MCF 10A (cell line): ENCODE measurements around the gene MYO3A. TPM values are rescaled to one million over a fixed set of nuclear protein-coding genes. Genes with fewer than 3 reads are reported as not detected.

Source experiments
- BruUV-seq: library from RNA; stranded (reverse); fragments of 400-500 nt; replicated peaks from 2 replicates; lab custom pipeline; 2021; lab: Mats Ljungman, UMichigan
- CTCF ChIA-PET: fragments of 300-600 bp; sonication (Branson Sonifier 250); formaldehyde crosslinking; extraction: SDS; loops from one replicate; lab custom pipeline; 2021; ENCODE audit warnings: antibody characterized with exemption, inconsistent platforms; lab: Yijun Ruan, JAX
- POLR2A ChIA-PET: fragments of 300-600, 350-650 bp; sonication (Branson Sonifier 250); formaldehyde crosslinking; extraction: SDS; loops from one replicate; lab custom pipeline; 2020; ENCODE audit warnings: antibody characterized with exemption, inconsistent platforms; lab: Yijun Ruan, JAX
- DNase-seq: peaks from one replicate; pipeline ENCODE4 v3.0.0-alpha.2; 2018; ENCODE audit not compliant: unreplicated experiment
- H3K27ac Mint-ChIP-seq: one replicate; pipeline ENCODE4 v1.8.0; 2022; ENCODE audit warnings: mild to moderate bottlenecking, low read depth, mixed read lengths; ENCODE audit not compliant: unreplicated experiment
- H3K27me3 Mint-ChIP-seq: one replicate; pipeline ENCODE4 v1.8.0; 2022; ENCODE audit warnings: mixed read lengths; ENCODE audit not compliant: insufficient read depth, unreplicated experiment
- H3K36me3 Mint-ChIP-seq: one replicate; pipeline ENCODE4 v1.8.0; 2022; ENCODE audit warnings: mild to moderate bottlenecking, moderate library complexity, mixed read lengths; ENCODE audit not compliant: insufficient read depth, unreplicated experiment
- H3K4me1 Mint-ChIP-seq: one replicate; pipeline ENCODE4 v1.8.0; 2022; ENCODE audit warnings: mixed read lengths; ENCODE audit not compliant: insufficient read depth, unreplicated experiment
- H3K4me3 Mint-ChIP-seq: one replicate; pipeline ENCODE4 v1.8.0; 2022; ENCODE audit warnings: mild to moderate bottlenecking, moderate library complexity, mixed read lengths; ENCODE audit not compliant: unreplicated experiment
- H3K9me3 Mint-ChIP-seq: one replicate; pipeline ENCODE4 v1.8.0; 2022; ENCODE audit warnings: mixed read lengths; ENCODE audit not compliant: unreplicated experiment
- CTCF ChIP-seq: fragments of 200-600 bp; IDR thresholded peaks from one replicate; pipeline ENCODE4 v1.8.0; 2022; ENCODE audit warnings: antibody characterized with exemption, mild to moderate bottlenecking; ENCODE audit not compliant: unreplicated experiment
- intact Hi-C: fragments of 100-400 bp; cut with micrococcal nuclease; formaldehyde crosslinking; loops from 2 replicates; pipeline ENCODE4 v1.14.1; 2022
- total RNA-seq: library from RNA; stranded (reverse); gene quantifications from 2 replicates; pipeline ENCODE4 v1.2.3, GENCODE V29; 2022

The MYO3A gene
- total RNA-seq, 1 experiment from 2014 or later: not detected

GRCh38 chr10:26217396-26218086 is 283.5 kb downstream of the MYO3A start:
- Mint-ChIP-seq H3K9me3 (peaks cover 6% of the 10 kb centered on the region), H3K27ac (no peak overlapping the region), H3K4me1 (peaks cover 6% of the 10 kb centered on the region), H3K4me3 (no peak overlapping the region), H3K36me3 (no peaks in the 10 kb centered on the region), H3K27me3 (peaks cover 71% of the 10 kb centered on the region)
- intact Hi-C loops: no loop called here
- no TSS peak for BruUV-seq
- ChIA-PET POLR2A (no interaction called here), CTCF (no interaction called here)
- no peak for TF ChIP-seq CTCF
- DNase-seq: no peak

- peaks cover 82% of the 10 kb centered on the region for H3K27me3 Mint-ChIP-seq
These were observed 285.6 kb downstream of the MYO3A start for GRCh38 chr10:26219676-26220075.

GRCh38 chr10:26220901-26221300 is 286.9 kb downstream of the MYO3A start:
- Mint-ChIP-seq H3K36me3 (no peaks in the 10 kb centered on the region), H3K4me3 (no peak overlapping the region), H3K9me3 (peaks cover 1% of the 10 kb centered on the region), H3K27ac (no peak overlapping the region), H3K27me3 (peaks cover 86% of the 10 kb centered on the region), H3K4me1 (peaks cover 6% of the 10 kb centered on the region)
- BruUV-seq: no TSS peak
- no peak for DNase-seq
- intact Hi-C loops: no loop called here
- no peak for TF ChIP-seq CTCF
- POLR2A ChIA-PET: no interaction called here
- CTCF ChIA-PET: no interaction called here

More at GRCh38 chr10:26219676-26220075, 285.6 kb downstream of the MYO3A start:
- Mint-ChIP-seq H3K4me1 (peaks cover 6% of the 10 kb centered on the region), H3K4me3 (no peak overlapping the region), H3K9me3 (peaks cover 6% of the 10 kb centered on the region), H3K27ac (no peak overlapping the region), H3K36me3 (no peaks in the 10 kb centered on the region)
- POLR2A ChIA-PET: no interaction called here
- CTCF ChIA-PET: no interaction called here
- intact Hi-C loops: no loop called here
- BruUV-seq: no TSS peak
- no peak for DNase-seq
- no peak for TF ChIP-seq CTCF

GRCh38 chr10:26221541-26221940 is 287.5 kb downstream of the MYO3A start:
- intact Hi-C loops: no loop called here
- Mint-ChIP-seq H3K4me3 (no peak overlapping the region), H3K27me3 (peaks cover 85% of the 10 kb centered on the region), H3K9me3 (no peaks in the 10 kb centered on the region), H3K4me1 (peaks cover 6% of the 10 kb centered on the region), H3K36me3 (no peaks in the 10 kb centered on the region), H3K27ac (no peak overlapping the region)
- ChIA-PET POLR2A (no interaction called here), CTCF (no interaction called here)
- DNase-seq: no peak
- no TSS peak for BruUV-seq
- TF ChIP-seq CTCF: no peak
